Right renal pelvis (tissue), 4 donors: ENCODE data around the gene RBBP6. TPM values are rescaled to one million over a fixed set of nuclear protein-coding genes. Genes with fewer than 3 reads are reported as not detected.

Experiments used
- polyA plus RNA-seq, 4 donors: library from polyadenylated mRNA; unstranded; fragments of 120-200 nt; gene quantifications; one replicate each; pipeline ENCODE4 v1.2.1, GENCODE V29; 2013; ENCODE audit not compliant: insufficient read length in 4 of 4

RBBP6 gene
- polyA plus RNA-seq, 4 donors = 60.0 to 86.9 (median 80.2) TPM

Other genes with a start within 250 kb of the RBBP6 start
- gene TNRC6A, start 190.1 kb downstream of the RBBP6 start, polyA plus RNA-seq = 10 to 100 TPM; 45.3 to 66.5 (median 53.9) TPM